WTC11 (cell line): ENCODE data around the gene SNRPB2.

ENCODE experiments used
- ARID4B ChIP-seq: sonication (generic); formaldehyde crosslinking; IDR thresholded peaks from 2 replicates; pipeline ENCODE4 v1.8.0; 2023; ENCODE audit warnings: missing genetic modification reagents, mild to moderate bottlenecking, borderline replicate concordance
- CREB1 ChIP-seq: sonication (generic); formaldehyde crosslinking; IDR thresholded peaks from 2 replicates; pipeline ENCODE4 v1.8.0; 2023; ENCODE audit warnings: mild to moderate bottlenecking, missing genetic modification reagents
- CTCF ChIP-seq: fragments of 200-600 bp; IDR thresholded peaks from 2 replicates; pipeline ENCODE4 v1.8.0; 2022; ENCODE audit warnings: antibody characterized with exemption
- FOXK1 ChIP-seq: sonication (generic); formaldehyde crosslinking; IDR thresholded peaks from 2 replicates; pipeline ENCODE4 v1.8.0; 2022; ENCODE audit warnings: mild to moderate bottlenecking, moderate library complexity, missing genetic modification reagents
- JUN ChIP-seq: sonication (generic); formaldehyde crosslinking; IDR thresholded peaks from 2 replicates; pipeline ENCODE4 v1.8.0; 2023; ENCODE audit warnings: mild to moderate bottlenecking, missing genetic modification reagents
- SP1 ChIP-seq: sonication (generic); formaldehyde crosslinking; conservative IDR thresholded peaks from 2 replicates; pipeline ENCODE4 v1.8.1; 2022; ENCODE audit warnings: missing genetic modification reagents
- TEAD4 ChIP-seq: sonication (generic); formaldehyde crosslinking; IDR thresholded peaks from 2 replicates; pipeline ENCODE4 v1.8.0; 2022; ENCODE audit warnings: mild to moderate bottlenecking, missing genetic modification reagents

GRCh38 chr20:16689906-16690305, 39.9 kb upstream of the SNRPB2 start:
- TF ChIP-seq CTCF (no peak), CREB1 (CRISPR knock-in tag) (no peak), JUN (CRISPR knock-in tag) (no peak), SP1 (CRISPR knock-in tag) (no peak), ARID4B (no peak), TEAD4 (CRISPR knock-in tag) (no peak), FOXK1 (CRISPR knock-in tag) (no peak)
